HuH-7 (cell line): Measurements from ENCODE around the gene GNAS.
"Not testable (repeated sequence)": the region's sequence is repeated elsewhere in the genome, so short reads cannot be mapped to it uniquely, and the experiment has no call there.

Experiments used
- DNase-seq: peaks from one replicate; pipeline ENCODE4 v3.0.0; 2011; ENCODE audit warnings: low spot score

The GNAS gene

DNA sequence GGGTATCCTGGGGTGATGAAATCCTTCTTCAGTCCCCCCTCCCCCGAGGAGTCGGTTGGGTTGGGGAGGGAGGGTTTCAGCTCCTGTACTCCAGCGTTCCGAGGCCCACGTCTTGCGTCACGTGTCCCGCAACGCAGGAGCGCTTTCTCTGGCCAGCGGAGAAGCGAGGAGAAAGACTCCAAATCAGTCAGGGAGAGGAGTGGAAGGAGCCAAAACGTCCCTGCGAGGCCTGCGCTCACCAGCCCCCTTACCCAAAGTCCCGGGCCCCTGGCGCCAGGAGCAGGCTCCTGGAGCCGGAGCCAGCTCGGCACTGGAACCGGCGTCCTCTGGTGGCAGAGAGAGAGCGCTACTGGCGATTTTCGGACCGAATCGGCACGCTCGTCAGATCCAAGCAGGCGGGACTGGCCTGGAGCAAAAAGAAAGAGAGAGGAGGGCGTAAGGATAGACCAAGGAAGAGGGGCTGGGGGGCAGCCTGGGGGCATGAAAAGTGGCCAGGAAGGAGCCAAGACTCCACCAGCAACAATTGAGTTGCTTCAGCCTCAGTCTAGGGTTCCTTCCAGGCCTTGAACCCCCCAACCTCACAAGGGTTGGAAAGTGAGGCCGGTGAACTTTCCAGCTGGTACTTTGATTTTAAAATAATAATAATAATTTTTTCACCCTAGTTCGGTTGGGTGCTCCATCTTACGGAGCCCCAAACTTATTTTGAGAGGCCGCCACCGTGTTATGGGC lies at the start of gene GNAS:
Gene GNAS, plus strand, starts transcription at position 174 of the 729 bp plus-strand sequence.
- DNase-seq: peak; percentile 79

DNA sequence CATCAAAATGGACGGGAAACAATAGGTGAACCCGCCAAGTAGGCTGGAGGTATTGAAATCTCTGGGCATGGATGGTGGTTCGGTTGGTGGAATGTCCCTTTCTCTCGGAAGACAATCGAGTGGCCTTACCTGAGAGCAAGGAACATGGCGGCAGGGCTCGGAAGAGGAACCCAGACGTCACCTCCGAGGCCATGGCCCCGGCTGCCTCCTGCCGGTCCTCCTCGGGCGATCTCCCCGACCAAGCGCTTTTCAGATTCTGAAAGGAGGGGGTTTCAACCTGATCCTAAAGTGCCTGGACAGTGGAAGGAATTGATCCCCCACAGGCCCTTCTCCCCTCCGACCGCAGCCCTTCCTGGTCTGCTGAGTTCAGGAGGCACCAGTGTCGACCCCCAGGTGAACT lies 49.0 kb upstream of the GNAS start:
- DNase-seq: no peak

DNA sequence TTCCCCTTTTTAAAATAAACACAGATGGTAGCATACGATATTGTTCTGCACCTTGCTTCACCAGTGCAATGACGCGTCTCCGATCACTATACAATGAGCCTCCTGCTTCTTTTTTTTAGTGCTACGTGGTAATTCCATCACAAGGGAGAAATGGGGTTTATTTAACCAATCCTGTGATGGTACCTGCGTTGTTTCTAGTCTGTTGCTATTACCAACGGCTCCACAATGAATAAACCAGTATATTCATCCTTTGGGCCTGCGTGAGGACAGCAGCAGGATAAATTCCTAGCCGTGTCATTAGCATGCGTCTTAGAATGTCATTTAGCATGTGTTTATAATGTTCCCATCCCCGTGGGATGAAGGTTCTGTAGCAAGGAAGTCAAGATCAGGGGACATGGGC lies 44.7 kb upstream of the GNAS start:
- no peak for DNase-seq

DNA sequence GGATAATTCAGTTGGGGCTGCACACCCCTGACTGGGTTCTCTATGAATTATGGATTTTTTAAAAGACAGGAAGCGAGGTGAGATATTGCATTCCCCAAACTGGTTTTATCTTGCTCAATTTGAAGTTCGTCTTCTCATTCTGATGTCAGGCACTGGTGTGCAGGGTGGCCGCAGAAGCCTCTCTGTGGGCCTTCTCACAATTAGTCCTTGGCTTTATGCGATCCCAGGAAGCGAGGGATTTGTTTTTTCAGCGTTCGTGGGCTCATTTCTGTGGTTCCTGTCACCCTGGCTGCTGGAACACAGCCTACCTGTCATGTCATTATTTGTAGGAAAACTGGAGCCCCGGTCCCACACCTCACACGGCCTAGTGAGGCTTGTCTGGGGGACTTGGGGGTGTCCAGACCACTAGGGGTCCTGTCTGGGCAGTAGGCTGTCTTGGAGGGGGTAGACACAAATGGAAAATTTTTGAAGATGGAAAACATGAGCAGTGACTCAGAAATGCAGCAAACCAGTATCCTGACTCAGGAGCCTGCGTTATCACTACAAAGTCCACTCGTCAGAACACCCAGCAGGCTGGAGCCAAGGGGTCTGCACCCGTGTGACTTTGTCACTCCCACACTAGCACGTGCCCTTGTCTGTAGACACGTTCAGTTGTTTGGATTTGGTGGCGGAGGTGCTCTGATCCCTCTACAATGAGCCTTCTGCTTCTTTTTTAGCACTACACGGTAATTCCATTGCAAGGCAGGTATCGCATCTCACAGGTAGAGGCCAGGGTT lies 44.1 kb upstream of the GNAS start:
- no peak for DNase-seq

DNA sequence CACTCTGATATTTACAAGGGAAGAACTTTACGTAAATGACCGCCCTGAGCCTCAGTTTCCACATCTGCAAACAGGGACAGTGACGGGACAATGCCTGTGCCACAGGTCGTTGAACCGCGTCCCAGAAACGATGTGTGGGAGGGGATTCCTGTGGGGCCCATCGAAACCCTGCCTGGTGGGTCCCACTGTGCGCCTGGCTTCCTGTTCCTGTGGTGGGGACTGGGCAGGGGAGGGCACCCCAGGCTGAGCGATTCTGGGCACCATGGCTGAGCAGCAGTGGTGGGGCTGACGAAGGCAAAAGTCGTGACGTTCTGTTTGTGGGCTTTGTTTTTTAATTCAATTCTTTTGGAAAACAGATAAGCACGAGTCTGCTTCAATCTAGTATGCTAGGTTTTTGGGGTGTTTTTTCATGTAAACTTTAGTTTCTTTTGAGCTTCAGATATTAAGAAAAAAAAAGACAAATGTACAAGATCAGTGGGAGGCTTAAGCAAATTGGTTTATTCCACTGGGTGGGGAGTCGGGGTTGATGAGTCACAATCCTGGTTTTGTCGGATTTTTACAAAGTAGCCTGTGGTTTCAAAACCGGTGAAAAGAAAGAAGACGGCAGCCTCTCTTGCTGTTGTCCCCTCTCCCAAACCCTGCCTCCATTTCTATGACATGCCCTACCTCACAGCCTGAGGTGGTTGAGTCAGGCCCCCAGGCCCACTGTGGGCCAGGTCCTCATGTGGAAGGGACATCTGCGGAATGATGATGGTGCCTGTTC lies 42.2 kb upstream of the GNAS start:
- DNase-seq: no peak

DNA sequence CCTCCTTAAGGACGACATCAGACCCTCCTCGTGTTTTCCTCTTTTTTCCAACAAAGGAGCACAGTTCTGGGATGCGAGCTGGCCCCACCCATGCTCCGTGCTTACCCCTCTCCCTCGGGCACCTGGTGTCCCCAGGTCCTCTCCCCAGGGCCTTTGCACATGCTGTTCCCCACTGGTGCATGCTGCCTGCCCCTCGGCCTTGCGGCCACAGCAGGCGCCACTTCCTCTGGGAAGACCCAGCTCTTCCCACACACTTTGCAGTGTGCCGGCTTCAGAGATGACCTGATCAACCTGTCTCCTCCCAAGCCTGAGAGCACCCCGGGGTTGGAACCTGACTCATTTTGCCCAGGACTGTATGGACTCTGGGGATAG lies 41.7 kb upstream of the GNAS start:
- DNase-seq: no peak

DNA sequence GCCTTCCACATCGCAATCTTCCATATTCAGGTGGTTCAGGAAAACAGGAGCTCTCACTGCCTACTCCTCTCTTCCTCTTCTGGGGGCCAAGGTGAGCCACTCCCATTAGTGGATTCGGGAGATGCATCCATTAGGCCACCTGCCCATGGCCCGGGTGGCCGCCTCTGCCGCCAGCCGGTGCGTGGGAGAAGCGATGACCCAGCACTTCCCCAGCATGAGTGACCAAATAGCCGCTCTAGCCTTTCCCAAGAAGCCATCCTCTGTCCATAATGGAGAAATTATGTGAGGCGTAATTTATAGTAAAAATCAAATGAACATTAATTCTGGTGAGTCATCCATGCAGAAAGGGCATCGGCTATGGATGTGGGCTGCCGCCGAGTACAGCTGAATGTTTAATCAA lies 41.2 kb upstream of the GNAS start:
- no peak for DNase-seq

DNA sequence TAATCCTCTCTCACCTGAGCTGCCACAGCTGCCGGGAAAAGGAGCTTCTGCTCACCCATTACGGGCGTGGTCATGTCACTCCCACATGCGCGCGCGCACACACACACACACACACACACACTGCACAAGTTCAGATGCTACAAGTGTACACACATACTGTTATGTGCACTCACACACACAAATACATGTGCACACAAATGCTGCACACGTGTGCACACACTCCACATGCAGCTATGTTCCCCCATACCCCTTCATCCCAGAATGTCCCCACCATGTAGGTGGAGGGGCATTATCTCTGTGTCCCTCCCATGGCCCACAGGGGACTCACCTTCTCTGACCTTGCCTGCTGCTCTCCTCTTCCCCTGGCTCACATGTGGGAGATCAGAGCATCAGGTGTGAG lies 39.1 kb upstream of the GNAS start:
- DNase-seq: no peak

DNA sequence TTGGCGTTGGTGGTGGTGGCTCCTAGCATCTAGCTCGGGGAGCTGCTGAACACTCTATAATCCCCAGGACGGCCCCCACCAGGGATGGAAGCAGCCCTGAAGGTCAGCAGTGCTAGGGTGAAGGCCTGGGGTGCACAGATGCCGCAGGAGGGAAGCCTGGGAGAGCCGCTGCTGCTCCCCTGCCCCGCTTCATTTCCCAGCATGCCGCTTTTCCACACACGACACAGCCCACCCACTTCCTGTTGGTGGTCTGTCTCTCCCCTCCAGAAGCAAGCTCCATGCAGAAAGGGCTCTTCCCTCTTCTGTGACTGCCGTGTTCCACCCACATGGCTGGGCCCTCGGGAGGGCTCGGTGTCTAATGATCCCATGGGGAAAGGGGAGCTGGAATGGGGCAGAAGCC lies 37.1 kb upstream of the GNAS start:
- no peak for DNase-seq

DNA sequence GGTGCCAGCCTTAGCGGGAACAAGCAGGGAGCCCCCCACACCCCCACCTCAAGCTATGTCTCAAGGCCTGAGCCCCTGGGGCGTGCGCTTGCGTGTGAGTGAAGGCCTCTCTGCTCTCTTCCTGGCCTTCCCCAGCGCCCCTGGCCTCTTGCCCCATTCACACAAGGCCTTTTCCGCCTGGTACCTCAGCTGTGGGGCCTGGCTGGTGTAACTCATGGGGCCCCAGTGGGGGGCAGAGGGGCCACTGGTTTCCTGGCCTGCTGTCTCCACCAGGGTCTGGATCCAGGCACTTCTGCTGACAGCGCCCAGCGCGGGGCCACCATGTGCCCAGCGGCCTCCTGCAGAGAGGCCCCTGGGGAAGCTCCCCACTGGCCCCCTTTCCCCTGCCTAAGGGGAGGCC lies 36.5 kb upstream of the GNAS start:
- DNase-seq: no peak

DNA sequence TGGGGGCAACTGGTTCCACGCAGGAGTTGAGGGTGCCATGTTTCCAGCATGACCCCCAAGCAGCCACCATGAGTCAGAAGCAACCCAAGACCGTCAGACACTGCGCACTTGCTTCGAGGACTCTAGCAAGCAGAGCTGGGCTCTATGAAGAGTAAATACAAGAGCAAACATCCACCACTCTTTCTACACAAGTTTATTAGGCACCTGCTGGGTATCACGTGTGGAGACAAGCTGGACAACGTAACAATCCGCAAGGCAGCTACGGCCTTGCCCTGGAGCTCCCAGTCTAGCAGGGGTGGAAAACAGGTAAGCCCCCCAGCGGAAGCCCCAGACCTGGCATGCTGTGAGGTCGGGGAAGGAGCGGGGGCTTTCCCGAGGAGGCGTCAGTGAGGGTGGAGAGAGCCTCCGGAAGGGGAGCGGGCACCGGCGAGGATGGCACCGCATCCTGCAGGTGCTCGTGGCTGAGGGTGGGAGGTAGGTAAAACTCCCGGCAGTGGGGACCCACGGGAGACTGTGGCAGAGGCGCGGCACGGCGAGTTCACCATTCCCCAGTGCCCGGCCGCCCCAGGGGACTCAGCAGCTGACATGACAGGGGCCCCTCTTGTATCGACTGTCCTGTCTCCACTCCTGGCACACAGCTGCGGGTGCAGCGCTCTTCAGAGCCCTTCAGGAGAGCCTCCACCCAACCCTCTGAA lies 35.4 kb upstream of the GNAS start:
- no peak for DNase-seq

DNA sequence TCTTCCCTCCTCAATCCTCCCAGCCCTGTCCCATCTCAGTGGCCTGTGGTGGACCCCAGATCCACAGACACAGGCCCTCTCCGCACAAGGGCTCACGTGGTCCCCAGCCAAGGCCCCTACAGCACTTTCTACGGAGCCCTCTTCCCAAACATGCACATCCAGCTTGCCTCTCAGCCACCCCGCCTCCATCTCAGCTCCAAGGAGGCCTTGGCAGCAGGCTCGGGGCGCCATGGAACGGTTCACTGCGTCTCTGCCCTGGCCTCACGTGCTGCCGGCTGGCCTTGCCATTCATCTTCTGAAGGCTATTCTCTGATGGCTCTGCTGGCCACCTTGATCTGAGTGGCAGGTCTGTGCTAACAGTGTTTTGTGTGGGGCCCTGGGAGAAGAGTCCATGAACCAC lies 34.8 kb upstream of the GNAS start:
- DNase-seq: no peak

DNA sequence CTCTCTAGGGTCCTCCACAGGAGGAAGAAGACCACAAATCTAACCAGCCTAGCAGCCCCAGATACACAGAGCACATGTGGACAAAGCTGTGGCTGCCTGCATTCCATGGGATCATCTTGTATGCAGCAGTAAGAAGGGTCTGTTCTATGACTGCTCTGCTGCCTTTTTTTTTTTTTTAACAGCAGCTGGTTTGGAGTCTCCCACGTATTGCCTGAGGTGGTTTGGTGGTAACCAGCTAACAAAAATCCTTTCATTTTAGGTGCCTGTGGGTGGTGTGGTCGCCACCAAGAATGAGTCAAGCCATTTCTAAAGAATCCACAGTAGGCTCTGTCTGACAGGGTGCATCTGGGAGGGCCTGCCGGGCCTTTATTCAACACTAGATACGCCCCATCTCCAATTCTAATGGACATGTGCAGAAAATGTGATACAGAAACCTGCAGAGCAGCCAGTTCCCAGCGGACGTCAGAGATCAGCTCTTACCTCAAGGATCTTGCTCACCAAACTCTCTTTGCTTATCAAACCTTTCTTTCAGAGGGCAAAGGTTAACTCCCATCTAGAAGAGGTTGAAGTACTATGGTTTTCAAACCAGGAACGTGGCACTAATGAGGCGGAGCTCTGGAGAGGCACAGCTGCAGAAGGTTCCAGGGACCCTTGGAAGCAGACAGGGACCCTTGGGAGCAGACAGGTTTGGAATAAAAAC lies 33.8 kb upstream of the GNAS start:
- no peak for DNase-seq

DNA sequence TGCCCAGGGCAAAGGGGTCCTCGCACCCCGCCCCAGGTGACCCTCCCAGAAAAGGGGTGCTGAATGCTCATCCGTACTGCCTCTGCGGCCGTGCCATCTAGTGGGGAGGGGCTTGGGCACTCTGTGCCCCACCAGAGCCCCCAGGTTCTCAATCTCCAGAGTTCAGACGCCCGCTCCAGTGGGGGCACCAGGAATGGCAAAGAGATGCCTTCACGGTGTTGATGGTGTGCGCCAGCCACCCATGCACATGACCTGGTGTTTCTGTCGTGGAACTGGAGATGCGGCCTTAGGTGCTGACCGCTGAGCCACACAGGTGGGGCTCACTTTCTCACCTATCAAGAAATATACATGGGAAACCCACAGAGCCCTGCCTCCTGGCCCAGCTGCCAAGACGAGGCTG lies 32.6 kb upstream of the GNAS start:
- no peak for DNase-seq

DNA sequence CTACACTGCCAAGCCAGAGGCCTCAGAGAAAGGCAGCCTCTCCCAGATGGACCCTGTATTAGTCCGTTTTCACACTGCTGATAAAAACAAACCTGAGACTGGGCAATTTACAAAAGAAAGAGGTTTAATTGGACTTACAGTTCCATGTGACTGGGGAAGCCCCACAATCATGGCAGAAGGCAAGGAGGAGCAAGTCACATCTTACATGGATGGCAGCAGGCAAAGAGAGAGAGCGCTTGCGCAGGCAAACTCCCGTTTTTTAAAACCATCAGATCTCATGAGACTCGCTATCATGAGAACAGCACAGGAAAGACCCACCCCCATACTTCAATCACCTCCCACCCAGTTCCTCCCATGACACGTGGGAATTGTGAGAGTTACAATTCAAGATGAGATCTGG lies 32.0 kb upstream of the GNAS start:
- DNase-seq: not testable (repeated sequence)

DNA sequence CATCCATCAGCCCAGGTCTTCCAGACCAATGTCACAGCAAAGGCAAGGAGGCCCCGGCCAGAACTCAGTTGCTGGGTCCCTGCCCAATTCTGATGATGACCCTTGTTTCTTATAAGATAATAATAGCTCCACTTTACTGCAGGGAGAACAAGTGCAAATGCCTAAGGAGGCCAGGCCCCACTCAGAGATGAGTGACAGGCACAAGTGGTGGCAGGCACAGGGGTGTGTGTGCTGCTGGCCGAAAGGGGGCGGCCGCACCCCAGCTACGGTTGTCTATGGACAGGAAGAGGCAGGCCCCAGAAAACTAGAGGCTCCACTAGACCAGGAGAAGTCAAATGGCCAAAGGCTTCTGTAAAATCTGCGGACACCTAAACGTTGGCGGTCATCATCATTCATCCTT lies 30.4 kb upstream of the GNAS start:
- no peak for DNase-seq

DNA sequence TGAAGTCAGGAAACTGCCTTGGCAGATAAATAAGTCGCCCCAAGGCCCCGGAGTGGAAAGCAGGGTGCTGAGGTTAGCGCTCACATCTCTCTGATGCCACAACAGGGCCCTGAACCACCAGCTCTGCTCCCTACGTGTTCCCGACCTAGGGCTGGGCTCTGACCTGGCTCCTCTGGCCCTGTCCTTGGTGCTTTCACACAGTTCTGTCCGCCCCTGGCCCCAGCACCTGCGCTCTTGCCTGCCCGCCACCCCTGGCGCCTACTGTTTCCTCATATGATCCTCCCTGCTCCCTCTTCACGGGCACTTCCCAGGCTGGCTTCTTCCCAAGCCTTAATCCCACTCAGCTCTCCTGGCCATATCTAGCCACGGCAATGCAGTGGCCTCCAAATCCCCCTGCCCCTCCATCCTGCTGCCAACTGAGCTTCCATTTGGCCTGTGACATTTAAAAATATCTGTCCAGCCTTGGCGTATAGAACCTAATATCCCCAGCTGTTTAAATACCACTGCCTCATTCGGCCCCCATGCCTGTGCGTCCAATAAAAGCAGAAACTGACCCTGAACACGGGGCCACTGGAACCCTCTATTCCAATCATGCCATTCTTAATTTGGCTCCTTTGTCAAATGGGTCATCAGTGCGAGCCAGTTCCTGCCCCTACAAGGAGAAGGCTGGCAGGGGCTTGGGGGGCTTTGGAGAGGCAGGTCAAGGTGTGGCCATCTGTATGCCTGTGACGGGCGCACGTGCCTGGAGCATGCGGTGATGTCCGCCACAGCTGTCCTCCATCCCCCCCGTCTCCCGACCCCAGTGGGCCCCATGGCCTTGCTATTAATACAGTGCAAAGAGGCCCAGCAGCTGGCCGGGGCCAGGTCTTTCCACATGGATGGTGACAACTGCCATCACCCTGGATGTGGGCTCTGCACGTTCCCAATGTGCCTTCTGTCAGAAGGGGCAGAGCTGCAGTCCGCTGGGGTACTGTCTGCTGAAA lies 29.5 kb upstream of the GNAS start:
- no peak for DNase-seq

DNA sequence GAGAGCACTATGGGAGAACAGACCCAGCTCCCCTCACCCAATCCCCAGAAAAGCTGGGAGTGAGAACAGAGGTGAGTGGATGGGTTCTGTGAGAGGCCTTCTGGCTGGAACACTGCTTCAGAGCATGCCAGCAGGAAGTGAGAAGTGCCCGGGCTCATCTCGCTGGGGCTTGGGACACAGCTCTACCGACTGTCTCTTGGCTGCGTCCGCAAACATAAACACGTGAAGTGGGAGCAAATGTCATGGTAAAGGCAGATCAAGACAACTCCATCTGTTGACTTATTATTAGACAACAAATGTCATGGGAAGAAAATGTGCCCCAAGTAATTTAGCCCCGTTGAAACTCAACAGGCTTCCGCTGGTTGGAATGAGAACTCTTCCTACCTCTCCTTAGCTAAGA lies 27.7 kb upstream of the GNAS start:
- no peak for DNase-seq

DNA sequence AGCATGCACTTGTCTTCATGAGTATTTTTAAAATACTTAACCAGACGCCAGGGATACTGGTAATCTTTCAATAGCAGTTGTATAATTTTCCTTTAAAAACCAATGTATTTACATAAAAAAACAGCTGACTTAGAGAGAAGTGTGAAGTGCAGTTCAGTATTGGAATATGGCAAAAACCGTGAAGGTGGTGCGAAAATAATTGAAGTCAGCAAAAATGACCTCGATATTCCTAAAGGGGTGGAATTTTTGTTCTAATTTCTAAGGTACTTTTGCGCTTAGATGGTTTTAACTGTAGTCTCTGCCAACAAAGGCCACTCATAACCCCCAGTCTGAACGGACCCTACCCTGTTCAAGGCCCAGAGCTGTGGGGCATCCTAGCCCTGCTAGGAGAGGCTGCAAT lies 27.1 kb upstream of the GNAS start:
- no peak for DNase-seq

DNA sequence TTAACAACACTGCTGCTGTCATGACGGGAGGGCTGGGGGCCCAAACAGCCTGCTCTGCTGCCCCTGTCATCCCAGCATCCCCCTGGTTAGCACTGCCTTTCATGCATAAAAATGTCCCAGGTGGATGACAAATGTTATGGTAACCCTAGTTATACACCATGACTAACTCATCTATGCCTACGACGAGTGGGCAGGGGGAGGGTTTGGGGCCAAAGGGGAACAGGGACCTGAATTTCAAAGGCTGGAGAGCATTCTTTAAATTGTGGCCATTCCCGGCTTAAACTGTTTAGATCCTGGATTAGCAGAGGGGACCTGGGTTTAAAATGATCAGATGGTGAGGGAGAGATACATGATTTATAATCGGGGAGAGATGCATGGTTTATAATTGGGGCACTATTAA lies 26.2 kb upstream of the GNAS start:
- no peak for DNase-seq

DNA sequence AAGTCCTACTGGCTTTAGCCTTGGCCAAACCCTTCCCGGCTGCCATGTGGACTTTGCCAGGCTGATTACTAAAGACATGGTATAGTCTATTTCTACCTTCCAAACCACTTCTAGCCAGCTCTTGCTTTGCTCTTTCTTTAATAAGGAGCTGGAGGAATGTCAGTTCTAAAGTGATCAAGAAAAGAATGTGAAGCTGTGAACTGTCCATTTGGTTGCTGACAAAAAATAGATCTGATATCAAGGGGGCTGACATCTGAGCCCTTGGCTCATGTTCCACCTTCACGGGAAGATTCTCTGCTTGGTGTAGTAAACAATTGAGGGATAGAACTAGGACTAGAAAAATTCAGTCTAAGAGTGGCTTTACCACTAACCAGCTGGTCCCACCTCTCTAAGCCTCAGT lies 24.4 kb upstream of the GNAS start:
- no peak for DNase-seq
